ENCODE data around the gene TKFC.
"Not testable (repeated sequence)": the region's sequence is repeated elsewhere in the genome, so short reads cannot be mapped to it uniquely, and the experiment has no call there.

TKFC gene

DNA sequence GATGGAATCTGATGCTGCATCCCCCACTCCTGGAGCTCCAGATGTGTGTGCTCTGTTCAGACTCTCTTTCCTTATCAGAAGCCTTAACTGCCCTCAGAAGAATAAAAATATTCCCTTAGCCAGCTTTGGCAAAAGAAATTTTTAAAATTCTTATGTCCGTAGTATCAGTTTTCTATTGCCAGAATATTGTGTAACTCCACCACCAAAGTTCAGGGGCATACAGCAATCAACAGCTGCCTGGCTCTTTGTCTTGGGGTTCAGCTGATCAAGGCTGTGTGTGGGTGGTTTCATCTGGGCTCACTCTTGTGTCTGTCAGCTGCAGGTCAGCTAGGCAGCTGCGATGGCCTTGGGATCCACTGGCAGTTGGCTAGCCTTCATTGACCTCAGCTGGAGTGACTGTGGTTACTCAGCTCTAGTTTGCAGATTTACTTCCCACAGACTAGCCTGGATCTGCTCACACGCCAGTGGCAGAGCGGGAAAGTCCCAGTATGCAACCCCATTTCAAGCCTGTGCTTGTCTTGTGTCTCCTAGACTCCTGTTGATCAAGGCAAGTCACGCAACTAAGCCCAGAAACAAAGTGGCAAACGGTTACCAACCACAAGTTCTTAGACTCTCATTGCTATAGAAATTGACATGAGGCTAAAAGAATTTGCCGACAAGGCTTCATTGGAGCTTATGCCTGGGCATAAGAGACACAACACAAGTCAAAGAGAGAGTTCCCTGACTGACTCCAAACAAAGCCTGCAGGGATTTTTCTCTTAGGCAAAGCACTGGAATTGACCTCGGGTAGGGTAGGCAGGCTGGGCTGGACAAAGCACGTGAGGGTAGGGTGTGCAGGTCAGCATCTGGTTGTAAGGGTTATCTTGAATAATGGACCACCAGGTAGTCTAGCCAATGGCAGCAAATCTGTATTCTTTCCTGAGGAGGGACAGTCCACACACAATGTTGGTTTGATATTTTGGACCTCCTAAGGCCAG, 36.6 kb downstream of the TKFC start:
- no peak for DNase-seq (ENCODE audit: low read depth)

DNA sequence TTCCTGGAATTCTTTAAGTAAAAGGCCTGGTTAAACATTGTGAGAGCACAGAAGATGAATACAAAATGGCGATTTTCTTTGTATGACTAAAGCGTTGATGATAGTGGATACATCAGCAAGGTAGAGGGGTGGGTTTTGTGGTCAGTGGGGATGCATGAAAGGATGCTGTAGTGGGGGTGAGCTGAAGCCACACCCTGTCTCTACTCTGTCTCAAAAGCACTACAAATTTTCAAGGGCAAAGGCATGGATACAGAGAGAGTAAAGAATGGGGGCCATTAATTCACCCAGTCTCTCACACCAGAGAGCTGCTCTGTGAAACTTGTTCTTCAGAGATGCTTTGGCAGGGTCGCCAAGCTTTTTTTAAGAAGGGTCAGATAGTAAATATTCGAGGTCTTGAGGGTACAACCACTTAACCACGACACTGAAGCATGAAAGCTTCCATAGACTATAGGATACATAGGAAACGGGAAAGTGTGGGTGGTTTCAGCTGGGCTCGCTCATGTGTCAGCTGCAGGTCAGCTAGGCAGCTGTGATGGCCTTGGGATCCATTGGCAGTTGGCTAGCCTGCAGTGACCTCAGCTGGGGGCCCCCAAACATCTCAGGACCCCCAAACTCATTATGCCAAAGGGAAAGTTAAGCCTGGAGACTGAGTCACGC, 37.4 kb downstream of the TKFC start:
- no peak for DNase-seq (ENCODE audit: low read depth)

DNA sequence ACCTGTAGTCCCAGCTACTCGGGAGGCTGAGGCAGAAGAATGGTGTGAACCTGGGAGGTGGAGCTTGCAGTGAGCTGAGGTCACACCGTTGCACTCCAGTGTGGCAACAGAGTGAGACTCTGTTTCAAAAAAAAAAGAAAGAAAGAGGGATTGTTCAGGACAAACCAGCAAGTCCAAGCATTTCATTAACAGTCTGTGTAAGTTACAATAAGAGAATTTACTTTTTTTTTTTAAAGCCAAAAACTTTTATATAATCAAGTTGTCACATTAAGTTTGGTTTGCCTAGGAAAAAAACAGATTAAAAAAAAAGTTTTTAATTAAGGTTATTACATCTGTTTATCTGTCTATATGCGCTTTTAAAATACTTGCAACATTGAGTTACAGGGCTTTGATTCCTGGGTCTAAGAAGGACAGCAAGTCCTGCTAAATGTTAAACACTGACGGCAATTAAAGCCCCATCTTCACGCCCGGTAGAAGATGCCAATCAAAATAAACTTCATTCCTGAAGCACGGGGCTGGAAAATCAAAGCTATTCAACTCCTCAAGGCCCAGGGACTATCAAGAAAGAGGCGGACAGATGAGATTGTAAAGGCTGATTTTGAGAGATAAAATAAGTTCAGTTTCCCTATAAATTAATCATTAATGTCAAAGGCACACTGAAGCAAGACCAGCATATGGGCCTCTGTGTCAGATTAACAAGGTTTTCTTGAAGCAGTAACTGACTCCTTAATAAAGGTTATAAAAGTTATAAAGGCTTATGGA, 39.8 kb downstream of the TKFC start:
- no peak for DNase-seq (ENCODE audit: low read depth)

DNA sequence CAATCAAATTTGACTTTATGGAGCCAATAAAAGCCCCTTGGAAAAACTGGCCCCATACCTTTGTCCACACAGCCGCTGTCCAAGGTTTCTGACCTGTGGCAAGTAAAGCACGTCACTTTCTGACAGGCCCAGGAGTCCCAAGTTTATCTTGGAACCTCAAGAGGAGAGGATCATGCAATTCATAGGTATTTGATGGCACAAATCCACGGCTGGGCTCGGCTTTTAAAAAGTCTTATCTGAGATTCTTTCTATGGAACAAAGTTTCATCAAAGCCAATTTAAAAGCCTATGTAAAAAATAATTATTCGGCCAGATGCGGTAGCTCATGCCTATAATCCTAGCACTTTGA, 42.7 kb downstream of the TKFC start:
- no peak for DNase-seq (ENCODE audit: low read depth)

DNA sequence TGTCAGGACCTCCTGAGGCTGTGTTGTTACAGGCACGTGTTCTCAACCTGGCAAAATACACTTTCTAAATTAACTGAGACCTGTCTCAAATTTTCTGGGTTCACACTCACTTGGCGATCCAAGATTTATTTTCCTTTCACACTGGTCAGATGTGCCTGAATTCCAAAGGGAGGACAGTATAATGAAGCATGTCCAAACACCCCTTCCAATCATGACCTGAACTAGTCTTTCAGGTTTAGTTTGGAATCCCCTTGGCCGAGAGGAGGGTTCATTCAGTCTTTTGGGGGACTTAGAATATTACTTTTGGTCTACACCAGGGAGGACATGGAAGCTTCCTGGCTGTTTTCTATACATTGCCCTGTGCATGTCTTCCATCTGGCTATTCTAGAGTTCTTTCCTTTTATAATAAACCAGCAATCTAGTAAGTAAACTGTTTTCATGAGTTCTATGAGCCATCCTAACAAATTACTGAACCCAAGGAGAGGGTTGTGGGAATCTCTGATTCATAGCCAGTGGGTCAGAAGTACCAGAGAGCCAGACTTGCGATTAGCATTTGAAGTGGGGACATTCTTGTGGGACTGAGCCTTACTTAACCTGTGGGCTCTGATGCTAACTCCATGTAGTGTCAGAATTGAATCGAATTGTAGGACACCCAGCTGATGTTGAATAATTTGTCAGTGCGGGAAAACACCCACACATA, 44.6 kb downstream of the TKFC start:
- no peak for DNase-seq (ENCODE audit: low read depth)

DNA sequence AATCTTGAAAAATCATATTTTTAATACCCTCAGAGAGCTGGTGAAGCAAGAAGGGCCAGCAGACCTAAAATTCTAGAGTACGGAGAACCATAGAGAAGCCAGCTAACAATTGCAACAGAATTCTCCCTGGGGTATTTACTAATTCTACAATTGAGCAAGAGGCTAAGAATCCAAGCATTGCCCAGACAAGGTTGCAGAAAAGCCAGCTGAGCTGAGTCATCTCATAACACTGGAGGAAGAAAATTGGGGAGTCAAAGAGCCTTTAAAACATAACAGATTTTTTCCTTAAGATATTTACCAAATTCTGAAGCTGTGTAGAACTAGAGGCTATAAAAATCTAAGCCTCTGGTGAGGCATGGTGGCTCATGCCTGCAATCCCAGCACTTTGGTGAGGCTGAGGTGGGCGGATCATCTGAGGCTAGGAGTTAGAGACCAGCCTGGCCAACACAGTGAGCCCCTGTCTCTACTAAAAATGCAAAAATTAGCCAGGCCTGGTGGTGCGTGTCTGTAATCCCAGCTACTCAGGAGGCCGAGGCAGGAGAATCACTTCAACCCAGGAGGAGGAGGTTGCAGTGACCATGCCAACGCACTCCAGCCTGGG, 45.8 kb downstream of the TKFC start:
- DNase-seq (ENCODE audit: low read depth) = no peak

DNA sequence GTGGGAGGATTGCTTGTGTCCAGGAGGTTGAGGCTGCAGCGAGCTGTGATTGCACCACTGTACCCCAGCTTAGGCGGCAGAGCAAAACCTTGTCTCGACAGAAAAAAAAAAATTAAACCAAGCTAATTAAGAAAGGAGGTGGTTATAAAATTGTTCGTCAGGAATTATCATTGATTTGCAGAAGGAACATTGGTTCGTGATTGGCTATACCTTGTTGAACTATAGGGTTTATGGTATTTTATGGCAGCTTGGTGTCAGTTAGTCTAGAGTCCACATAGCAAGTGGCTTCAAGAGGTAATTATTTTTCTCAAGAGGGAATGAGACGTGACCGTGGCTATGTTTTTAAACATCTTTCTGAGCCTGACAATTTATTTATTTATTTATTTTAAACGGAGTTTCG, 47.9 kb downstream of the TKFC start:
- DNase-seq (ENCODE audit: low read depth) = no peak

DNA sequence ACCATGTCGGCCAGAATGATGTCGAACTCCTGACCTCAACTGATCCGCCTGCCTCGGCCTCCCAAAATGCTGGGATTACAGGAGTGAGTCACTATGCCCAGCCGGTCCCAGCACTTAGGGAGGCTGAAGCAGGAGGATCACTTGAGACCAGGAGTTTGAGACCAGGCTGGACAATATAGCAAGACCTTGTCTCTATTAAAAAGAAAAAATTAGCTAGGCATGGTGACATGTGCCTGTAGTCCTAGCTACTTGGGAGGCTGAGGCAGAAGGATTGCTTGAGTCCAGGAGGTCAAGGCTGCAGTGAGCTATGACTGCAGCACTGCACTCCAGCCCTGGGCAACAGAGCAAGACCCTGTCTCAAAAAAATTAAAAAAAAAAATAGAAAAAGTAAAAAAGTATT, 50.8 kb downstream of the TKFC start:
- DNase-seq (ENCODE audit: low read depth) = not testable (repeated sequence)

DNA sequence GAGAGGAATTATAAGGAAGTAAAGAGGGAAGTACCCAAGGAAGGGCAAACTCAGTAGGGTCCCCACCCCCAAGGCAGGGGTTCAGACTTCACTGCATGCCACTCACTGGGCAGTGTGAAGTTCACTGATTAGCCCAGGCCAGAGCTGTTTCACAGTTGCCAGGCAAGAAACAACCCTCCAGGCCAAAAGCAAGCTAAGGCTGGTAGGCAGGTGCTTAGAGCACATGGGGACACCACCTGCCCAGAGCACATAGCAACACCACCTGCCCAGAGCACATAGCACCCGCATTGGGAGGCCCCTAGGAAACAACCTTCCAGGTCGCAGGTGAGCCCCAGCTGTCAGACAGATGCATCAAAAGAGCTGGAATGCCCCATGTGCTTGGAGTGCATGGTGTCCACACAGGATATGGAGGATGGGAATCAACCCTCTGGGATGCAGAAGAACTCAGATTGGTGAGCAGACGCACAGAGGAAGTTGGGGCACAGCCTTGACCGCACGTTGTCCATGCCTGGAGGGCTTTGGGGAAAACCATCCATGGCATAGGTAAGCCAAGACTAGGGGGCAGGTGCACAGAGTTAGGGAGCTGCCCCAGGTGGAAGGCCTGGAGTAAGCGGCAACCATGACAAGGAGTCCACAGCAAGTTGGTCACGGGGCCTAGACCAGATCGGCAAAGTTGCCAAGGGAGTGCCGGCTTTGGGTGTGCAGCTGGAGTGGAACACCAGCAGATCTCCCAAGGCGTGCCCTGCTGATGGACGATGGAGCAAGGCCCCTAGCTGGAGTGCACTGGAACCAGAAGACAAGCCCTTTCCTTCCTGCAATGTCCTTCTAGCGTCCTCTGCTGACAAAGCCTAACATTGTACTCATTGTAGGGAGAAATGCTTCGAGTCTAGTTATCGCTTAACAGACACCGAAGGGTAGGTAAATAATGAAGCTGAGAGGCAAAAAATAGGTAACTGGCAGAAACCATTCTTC, 51.5 kb downstream of the TKFC start:
- no peak for DNase-seq (ENCODE audit: low read depth)

DNA sequence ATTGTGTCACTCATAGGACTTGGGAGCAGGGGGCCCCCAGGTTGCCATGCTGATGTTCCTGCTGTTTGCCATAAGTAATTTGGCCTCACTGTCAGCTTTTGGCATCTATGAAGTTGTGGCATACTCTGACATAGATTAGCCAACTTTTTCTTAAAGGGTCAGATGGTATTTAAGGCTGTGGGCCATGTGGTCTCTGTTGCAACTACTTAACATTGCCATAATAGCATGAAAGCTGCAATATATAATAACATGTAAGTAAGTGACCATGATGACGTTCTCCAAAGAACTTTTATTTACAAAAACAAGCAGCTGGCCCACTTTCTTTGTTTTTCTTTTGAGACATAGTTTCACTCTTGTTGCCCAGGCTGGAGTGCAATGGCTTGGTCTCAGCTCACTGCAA, 57.1 kb downstream of the TKFC start:
- no peak for DNase-seq (ENCODE audit: low read depth)

DNA sequence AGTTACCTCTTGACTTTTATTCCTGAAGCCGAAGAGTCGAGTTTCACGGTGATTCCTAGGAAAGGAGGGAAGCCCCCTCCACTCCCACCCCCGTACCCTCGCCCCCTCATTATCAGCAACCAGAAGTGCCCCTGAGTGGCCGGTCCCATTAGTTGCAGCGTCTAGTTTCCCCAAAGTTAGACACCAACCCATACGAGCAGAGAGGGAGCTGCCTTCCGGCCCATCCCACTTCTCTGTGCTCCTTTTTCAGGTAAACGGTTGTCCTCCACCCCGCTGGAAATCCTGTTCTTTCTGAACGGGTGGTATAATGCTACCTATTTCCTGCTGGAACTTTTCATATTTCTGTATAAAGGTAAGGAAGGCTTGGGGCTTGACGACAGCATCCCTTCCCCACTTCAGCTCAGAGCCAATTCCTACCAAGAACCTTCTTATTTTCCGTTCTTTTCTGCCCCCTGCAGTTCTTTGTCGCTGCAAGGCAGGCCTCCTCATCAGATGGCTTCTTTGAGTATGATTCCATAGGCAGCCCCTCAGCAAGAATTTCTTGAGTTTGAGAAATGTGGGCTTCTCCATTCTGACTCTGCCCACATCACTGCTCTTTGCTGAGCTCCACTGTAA, 60.1 kb downstream of the TKFC start:
- DNase-seq (ENCODE audit: low read depth) = no peak
